ENCODE measurements around the gene TSPAN5. TPM values are rescaled to one million over a fixed set of nuclear protein-coding genes. Genes with fewer than 3 reads are reported as not detected.

Gene TSPAN5
- total RNA-seq, 2 donors from 2014 or later, result 7.9 to 48.5 TPM

GRCh38 chr4:98476891-98477290, 181.5 kb downstream of the TSPAN5 start:
- DNase-seq (ENCODE audit: low spot score), result no peak
- intact Hi-C loops (cut with DNase I), result no loop called here
- H3K9me3 ChIP-seq, result no peaks in the 10 kb centered on the region
- no peaks in the 10 kb centered on the region for H3K4me1 ChIP-seq (replicated peaks)
- no peak overlapping the region for H3K27ac ChIP-seq
- no peak overlapping the region for H3K4me3 ChIP-seq
- WGBS, result 93% methylated on average over 9 of the region's 9 CpGs
- TF ChIP-seq CTCF (IDR thresholded peaks at IDR 0.05) (no peak), POLR2A (IDR thresholded peaks at IDR 0.05) (no peak), POLR2AphosphoS5 (IDR thresholded peaks at IDR 0.05) (no peak)
- no peaks in the 10 kb centered on the region for H3K27me3 ChIP-seq (replicated peaks; ENCODE audit: insufficient read depth)
- H3K36me3 ChIP-seq, result no peaks in the 10 kb centered on the region

GRCh38 chr4:98474408-98474844, 184.0 kb downstream of the TSPAN5 start:
- H3K36me3 ChIP-seq, result no peaks in the 10 kb centered on the region
- no peaks in the 10 kb centered on the region for H3K9me3 ChIP-seq
- no peak overlapping the region for H3K4me3 ChIP-seq
- H3K27me3 ChIP-seq (replicated peaks; ENCODE audit: insufficient read depth), result no peaks in the 10 kb centered on the region
- intact Hi-C loops (cut with DNase I), result loop anchor here (5.0 kb wide), 1 partner anchor 453 kb away; the partner anchor contains the start of gene EIF4E
- no peak for DNase-seq (ENCODE audit: low spot score)
- 72% methylated on average over 3 of the region's 3 CpGs for WGBS
- H3K27ac ChIP-seq, result no peak overlapping the region
- TF ChIP-seq CTCF (IDR thresholded peaks at IDR 0.05) (no peak), POLR2A (IDR thresholded peaks at IDR 0.05) (no peak), POLR2AphosphoS5 (IDR thresholded peaks at IDR 0.05) (no peak)
- no peaks in the 10 kb centered on the region for H3K4me1 ChIP-seq (replicated peaks)

GRCh38 chr4:98473046-98473445, 185.4 kb downstream of the TSPAN5 start:
- H3K4me1 ChIP-seq (replicated peaks), result no peaks in the 10 kb centered on the region
- no peaks in the 10 kb centered on the region for H3K9me3 ChIP-seq
- TF ChIP-seq POLR2A (IDR thresholded peaks at IDR 0.05), result no peak
- no peak for TF ChIP-seq CTCF (IDR thresholded peaks at IDR 0.05)
- TF ChIP-seq POLR2AphosphoS5 (IDR thresholded peaks at IDR 0.05), result no peak
- WGBS, result 89% methylated on average over 5 of the region's 5 CpGs
- H3K4me3 ChIP-seq, result no peak overlapping the region
- intact Hi-C loops (cut with DNase I), result loop anchor here (5.0 kb wide), 1 partner anchor 454 kb away; the partner anchor contains the start of gene EIF4E
- no peak for DNase-seq (ENCODE audit: low spot score)
- no peaks in the 10 kb centered on the region for H3K36me3 ChIP-seq
- no peak overlapping the region for H3K27ac ChIP-seq
- no peaks in the 10 kb centered on the region for H3K27me3 ChIP-seq (replicated peaks; ENCODE audit: insufficient read depth)

- Histone ChIP-seq H3K36me3 (no peaks in the 10 kb centered on the region), H3K27me3 (replicated peaks; ENCODE audit: insufficient read depth) (no peaks in the 10 kb centered on the region), H3K4me3 (no peak overlapping the region), H3K9me3 (no peaks in the 10 kb centered on the region), H3K27ac (no peak overlapping the region), H3K4me1 (replicated peaks) (no peaks in the 10 kb centered on the region)
- intact Hi-C loops (cut with DNase I), result loop anchor here (5.0 kb wide), 1 partner anchor 456 kb away; the partner anchor contains the start of gene EIF4E
- no peak for DNase-seq (ENCODE audit: low spot score)
- 93% methylated on average over 7 of the region's 7 CpGs for WGBS
- TF ChIP-seq CTCF (IDR thresholded peaks at IDR 0.05) (no peak), POLR2AphosphoS5 (IDR thresholded peaks at IDR 0.05) (no peak), POLR2A (IDR thresholded peaks at IDR 0.05) (no peak)
These were observed 187.6 kb downstream of the TSPAN5 start for GRCh38 chr4:98470831-98471230.

- TF ChIP-seq POLR2A (IDR thresholded peaks at IDR 0.05) (no peak), CTCF (IDR thresholded peaks at IDR 0.05) (no peak), POLR2AphosphoS5 (IDR thresholded peaks at IDR 0.05) (no peak)
- WGBS, result 89% methylated on average over 3 of the region's 3 CpGs
- H3K4me3 ChIP-seq, result no peak overlapping the region
- H3K36me3 ChIP-seq, result no peaks in the 10 kb centered on the region
- H3K9me3 ChIP-seq, result no peaks in the 10 kb centered on the region
- no peaks in the 10 kb centered on the region for H3K27me3 ChIP-seq (replicated peaks; ENCODE audit: insufficient read depth)
- intact Hi-C loops (cut with DNase I), result loop anchor here (5.0 kb wide), 1 partner anchor 457 kb away; the partner anchor contains the start of gene EIF4E
- no peaks in the 10 kb centered on the region for H3K4me1 ChIP-seq (replicated peaks)
- no peak for DNase-seq (ENCODE audit: low spot score)
- H3K27ac ChIP-seq, result no peak overlapping the region
These were observed 188.0 kb downstream of the TSPAN5 start for GRCh38 chr4:98470366-98470765.

All from prostate gland (tissue), 2 donors.